Karpas-422 (cell line): ENCODE results near the gene TK1. TPM values are rescaled to one million over a fixed set of nuclear protein-coding genes. Genes with fewer than 3 reads are reported as not detected.

Experiments
- DNase-seq: peaks from one replicate; pipeline ENCODE4 v3.0.0-alpha.2; 2015
- H2AFZ ChIP-seq: fragments of 200-600 bp; sonication (generic); 2 replicates; pipeline ENCODE4 v1.6.1; 2014; ENCODE audit warnings: antibody characterized with exemption, low read length, mixed read lengths
- H3K27ac ChIP-seq: fragments of 200-600 bp; sonication (generic); 2 replicates; pipeline ENCODE4 v1.5.1; 2014; ENCODE audit warnings: mild to moderate bottlenecking, low read length, moderate library complexity
- H3K27me3 ChIP-seq: fragments of 200-600 bp; sonication (generic); 2 replicates; pipeline ENCODE4 v1.6.1; 2014; ENCODE audit warnings: low read length, mixed read lengths
- H3K36me3 ChIP-seq: fragments of 200-600 bp; sonication (generic); 2 replicates; pipeline ENCODE4 v1.6.1; 2014; ENCODE audit warnings: low read length, mixed read lengths; ENCODE audit not compliant: insufficient read depth
- H3K4me1 ChIP-seq: fragments of 200-600 bp; sonication (generic); 2 replicates; pipeline ENCODE4 v1.6.1; 2014; ENCODE audit warnings: mild to moderate bottlenecking, low read length, mixed read lengths
- H3K4me2 ChIP-seq: fragments of 200-600 bp; sonication (generic); 2 replicates; pipeline ENCODE4 v1.6.1; 2014; ENCODE audit warnings: low read length, low read depth, mild to moderate bottlenecking; ENCODE audit not compliant: poor library complexity, severe bottlenecking
- H3K4me3 ChIP-seq: fragments of 200-600 bp; sonication (generic); 2 replicates; pipeline ENCODE4 v1.5.1; 2014; ENCODE audit warnings: mild to moderate bottlenecking, antibody characterized with exemption, low read length, mixed read lengths
- H3K79me2 ChIP-seq: fragments of 200-600 bp; sonication (generic); 2 replicates; pipeline ENCODE4 v1.6.1; 2014; ENCODE audit warnings: mild to moderate bottlenecking, low read length, mixed read lengths
- H3K9ac ChIP-seq: fragments of 200-600 bp; sonication (generic); 2 replicates; pipeline ENCODE4 v1.6.0; 2014; ENCODE audit warnings: low read length
- H3K9me2 ChIP-seq: fragments of 200-600 bp; sonication (generic), shearing (Covaris generic); replicated peaks from 2 replicates; pipeline ENCODE4 v1.6.0; 2014; ENCODE audit warnings: mild to moderate bottlenecking, low read length, moderate library complexity; ENCODE audit not compliant: insufficient read depth
- H3K9me3 ChIP-seq: fragments of 300-700, 200-600 bp; sonication (generic); 2 replicates; pipeline ENCODE4 v1.6.1; 2014; ENCODE audit warnings: low read length, mixed read lengths
- H4K20me1 ChIP-seq: fragments of 200-600 bp; sonication (generic); 2 replicates; pipeline ENCODE4 v1.6.1; 2014; ENCODE audit warnings: mild to moderate bottlenecking, antibody characterized with exemption, low read length, low read depth; ENCODE audit not compliant: insufficient read depth
- total RNA-seq: library from RNA; depleted of rRNA; stranded (reverse); fragments of >200 nt; shearing (Covaris generic); gene quantifications from 2 replicates; pipeline ENCODE4 v1.2.3, GENCODE V29; 2014; ENCODE audit warnings: low replicate concordance

TK1 gene
- total RNA-seq, 1 experiment from 2014 or later = 22.7 TPM

DNA sequence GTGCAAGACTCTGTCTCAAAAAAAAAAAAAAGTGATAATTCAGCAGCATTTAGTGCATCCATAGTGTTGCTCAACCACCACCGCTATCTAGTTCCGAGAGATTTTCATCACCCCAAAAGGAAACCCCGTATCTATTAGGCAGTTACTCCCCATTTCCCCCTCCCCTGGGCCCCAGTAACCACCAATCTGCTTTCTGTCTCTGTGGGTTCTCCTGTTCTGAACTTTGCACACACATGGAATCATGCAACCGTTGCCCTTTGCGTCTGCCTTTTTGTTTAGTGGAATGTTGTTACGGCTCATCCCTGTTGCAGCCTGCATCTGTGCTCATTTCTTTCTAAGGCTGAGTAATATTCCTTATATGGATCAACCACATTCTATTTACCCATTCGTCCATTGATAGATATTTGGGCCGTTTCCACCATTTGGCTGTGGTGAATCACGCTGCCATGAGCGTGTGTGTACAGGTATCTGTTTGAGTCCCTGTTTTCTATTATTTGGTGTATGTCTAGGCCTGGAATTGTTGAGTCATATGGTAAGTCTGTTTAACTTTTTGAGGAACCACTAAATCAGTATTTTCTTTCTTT, 27.2 kb downstream of the TK1 start:
- Histone ChIP-seq H3K4me3 (no peak overlapping the region), H3K36me3 (no peaks in the 10 kb centered on the region), H3K9me2 (no peaks in the 10 kb centered on the region), H3K27ac (no peak overlapping the region), H3K4me1 (peaks cover 16% of the 10 kb centered on the region), H2AFZ (no peak overlapping the region), H3K4me2 (no peak overlapping the region), H3K79me2 (no peaks in the 10 kb centered on the region), H4K20me1 (no peaks in the 10 kb centered on the region), H3K9me3 (no peaks in the 10 kb centered on the region), H3K27me3 (no peaks in the 10 kb centered on the region), H3K9ac (no peak overlapping the region)
- DNase-seq = no peak

DNA sequence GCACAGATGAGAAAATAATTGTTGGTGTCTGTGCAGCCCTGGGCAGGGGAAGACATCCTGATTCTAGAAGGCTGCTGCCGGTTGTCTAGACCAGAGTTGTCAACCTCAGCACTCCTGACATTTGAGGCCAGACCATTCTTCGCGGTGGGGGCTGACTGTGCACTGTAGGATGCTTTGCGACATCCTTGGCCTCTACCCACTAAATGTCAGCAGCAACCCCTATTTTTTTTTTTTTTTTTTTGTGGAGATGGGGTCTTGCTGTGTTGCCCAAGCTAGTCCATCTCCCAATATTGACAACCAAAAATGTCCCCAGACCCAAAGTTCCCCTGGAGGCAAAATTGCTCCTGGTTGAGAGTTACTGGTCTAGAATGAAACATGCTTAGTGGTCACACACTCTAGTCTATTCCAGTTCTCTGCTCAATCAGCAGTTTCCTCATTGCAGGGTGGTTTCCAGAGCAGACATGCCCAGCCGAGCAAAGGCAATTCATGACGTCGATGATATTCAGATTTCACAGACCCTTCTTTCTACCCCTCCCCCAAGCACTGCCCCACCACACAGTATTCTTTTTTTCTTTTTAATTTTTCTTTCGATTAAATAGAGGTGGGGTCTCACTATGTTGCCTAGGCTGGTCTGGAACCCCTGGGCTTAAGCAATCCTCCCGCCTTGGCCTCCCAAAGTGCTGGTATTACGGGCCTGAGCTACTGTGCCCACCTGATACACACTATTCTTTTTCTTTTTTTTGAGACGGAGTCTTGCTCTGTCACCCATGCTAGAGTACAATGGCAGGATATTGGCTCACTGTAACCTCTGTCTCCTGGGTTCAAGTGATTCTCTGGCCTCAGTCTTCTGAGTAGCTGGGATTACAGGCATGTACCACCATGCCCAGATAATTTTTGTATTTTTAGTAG, 31.7 kb downstream of the TK1 start:
- DNase-seq = no peak
- Histone ChIP-seq H3K36me3 (no peaks in the 10 kb centered on the region), H3K9me2 (no peaks in the 10 kb centered on the region), H3K9me3 (no peaks in the 10 kb centered on the region), H3K27ac (no peak overlapping the region), H3K79me2 (no peaks in the 10 kb centered on the region), H4K20me1 (no peaks in the 10 kb centered on the region), H3K9ac (no peak overlapping the region), H3K4me2 (no peak overlapping the region), H3K27me3 (no peaks in the 10 kb centered on the region), H3K4me3 (no peak overlapping the region), H3K4me1 (peaks cover 38% of the 10 kb centered on the region), H2AFZ (no peak overlapping the region)

- Histone ChIP-seq H3K4me2 (no peak overlapping the region), H3K9me2 (no peaks in the 10 kb centered on the region), H3K36me3 (no peaks in the 10 kb centered on the region), H3K79me2 (no peaks in the 10 kb centered on the region), H2AFZ (no peak overlapping the region), H3K27me3 (no peaks in the 10 kb centered on the region; the same call in 1 of the 2 replicates), H3K27ac (no peak overlapping the region), H3K4me1 (peaks cover 48% of the 10 kb centered on the region), H3K9ac (no peak overlapping the region), H3K4me3 (no peak overlapping the region), H4K20me1 (no peaks in the 10 kb centered on the region), H3K9me3 (no peaks in the 10 kb centered on the region)
- DNase-seq = no peak
These were observed 35.3 kb downstream of the TK1 start for GRCh38 chr17:78151514-78152008.

DNA sequence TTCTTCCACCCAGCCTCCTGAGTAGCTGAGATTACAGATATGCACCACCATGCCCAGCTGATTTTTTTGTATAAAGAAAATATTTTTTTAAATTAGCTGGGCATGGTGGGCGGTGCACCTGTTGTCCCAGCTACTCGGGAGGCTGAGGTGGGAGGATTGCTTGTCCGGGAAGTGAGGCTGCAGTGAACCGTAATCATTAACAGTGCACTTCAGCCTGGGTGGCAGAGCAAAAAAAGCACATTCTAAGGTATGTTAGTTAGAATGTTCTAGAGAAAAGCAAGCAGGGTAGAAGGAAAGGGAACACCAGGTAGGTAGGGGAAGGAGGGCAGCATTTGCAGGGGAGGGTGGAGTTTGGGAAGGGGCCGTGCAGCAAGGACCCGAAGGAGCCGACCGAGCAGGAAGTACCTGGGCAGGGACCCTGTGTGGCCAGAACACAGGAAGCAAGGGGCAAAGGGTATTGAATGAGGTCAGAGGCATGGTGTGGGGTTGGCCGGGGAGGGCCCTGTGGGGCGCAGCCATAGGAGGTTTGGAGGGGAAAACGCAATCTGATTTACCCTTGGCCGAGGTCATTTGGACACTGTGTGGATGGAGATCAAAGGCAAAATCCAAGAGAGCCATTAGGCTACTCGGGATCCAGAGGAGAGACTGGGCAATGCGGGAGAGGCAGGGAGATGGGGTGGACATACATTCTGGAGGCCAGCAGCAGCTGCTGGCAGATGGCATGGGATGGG, 38.4 kb downstream of the TK1 start:
- no peak overlapping the region for H3K27ac ChIP-seq

GRCh38 chr17:78147315-78147998, 39.4 kb downstream of the TK1 start:
- peak overlapping the region; percentile 27 for H3K4me2 ChIP-seq

More for the DNA sequence above, 38.4 kb downstream of the TK1 start:
- Histone ChIP-seq H3K4me1 (peaks cover 34% of the 10 kb centered on the region), H3K27me3 (no peaks in the 10 kb centered on the region; the same call in 1 of the 2 replicates), H4K20me1 (no peaks in the 10 kb centered on the region), H2AFZ (no peak overlapping the region), H3K9me2 (no peaks in the 10 kb centered on the region), H3K9me3 (no peaks in the 10 kb centered on the region), H3K4me3 (no peak overlapping the region), H3K79me2 (no peaks in the 10 kb centered on the region), H3K36me3 (no peaks in the 10 kb centered on the region), H3K4me2 (no peak overlapping the region), H3K9ac (no peak overlapping the region)
- no peak for DNase-seq

DNA sequence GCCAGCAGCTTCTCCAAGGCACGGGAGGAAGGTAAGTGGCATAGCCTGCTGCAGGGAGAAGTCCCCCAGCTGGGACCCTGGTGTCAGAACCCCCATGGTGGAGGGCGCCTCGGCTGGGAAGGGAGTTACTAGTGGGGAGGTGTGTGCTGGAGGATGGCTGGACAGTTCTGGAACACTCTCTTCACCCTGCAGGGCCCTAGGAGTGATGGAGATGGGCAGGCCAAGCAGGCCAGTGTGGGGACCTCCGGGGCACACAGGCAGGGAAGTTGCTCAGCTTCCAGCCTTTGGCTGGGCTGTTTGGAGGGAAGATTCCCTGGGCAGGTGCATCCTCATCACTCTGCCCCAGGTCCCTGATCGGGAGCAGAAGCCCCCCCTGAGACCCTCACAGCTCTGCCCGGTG, 40.0 kb downstream of the TK1 start:
- Histone ChIP-seq H3K4me1 (peaks cover 20% of the 10 kb centered on the region), H3K9me2 (no peaks in the 10 kb centered on the region), H3K4me2 (peak overlapping the region; percentile 27), H2AFZ (no peak overlapping the region), H4K20me1 (peaks cover 9% of the 10 kb centered on the region), H3K79me2 (no peaks in the 10 kb centered on the region), H3K36me3 (peaks cover 3% of the 10 kb centered on the region), H3K4me3 (no peak overlapping the region), H3K27me3 (no peaks in the 10 kb centered on the region; the same call in 1 of the 2 replicates), H3K9me3 (no peaks in the 10 kb centered on the region), H3K9ac (peak overlapping the region; percentile 11), H3K27ac (no peak overlapping the region)
- no peak for DNase-seq

More at GRCh38 chr17:78147315-78147998, 39.4 kb downstream of the TK1 start:
- Histone ChIP-seq H3K36me3 (no peaks in the 10 kb centered on the region), H3K9me2 (no peaks in the 10 kb centered on the region), H3K9me3 (no peaks in the 10 kb centered on the region), H3K9ac (peak overlapping the region; percentile 11), H3K79me2 (no peaks in the 10 kb centered on the region), H3K4me3 (no peak overlapping the region), H3K4me1 (peaks cover 24% of the 10 kb centered on the region), H3K27me3 (no peaks in the 10 kb centered on the region; the same call in 1 of the 2 replicates), H2AFZ (peak overlapping the region; percentile 11; the same call in 1 of the 2 replicates), H4K20me1 (peaks cover 3% of the 10 kb centered on the region; the same call in 1 of the 2 replicates), H3K27ac (no peak overlapping the region; the same call in 1 of the 2 replicates)
- DNase-seq = peak; percentile 64

- peaks cover 20% of the 10 kb centered on the region for H3K4me1 ChIP-seq
- no peaks in the 10 kb centered on the region; the same call in 1 of the 2 replicates for H3K27me3 ChIP-seq
- no peak overlapping the region for H3K4me2 ChIP-seq
- no peak overlapping the region for H3K4me3 ChIP-seq
- H3K79me2 ChIP-seq = no peaks in the 10 kb centered on the region
- H3K9me2 ChIP-seq = no peaks in the 10 kb centered on the region
- peaks cover 13% of the 10 kb centered on the region for H4K20me1 ChIP-seq
- no peak overlapping the region for H3K9ac ChIP-seq
- no peak overlapping the region for H3K27ac ChIP-seq
- no peaks in the 10 kb centered on the region for H3K9me3 ChIP-seq
- H2AFZ ChIP-seq = no peak overlapping the region
- no peak for DNase-seq
- peaks cover 7% of the 10 kb centered on the region for H3K36me3 ChIP-seq
These were observed 40.4 kb downstream of the TK1 start for GRCh38 chr17:78146471-78146869.
